Measurements from ENCODE around the gene MAGEA2B.
"Not testable (repeated sequence)": the region's sequence is repeated elsewhere in the genome, so short reads cannot be mapped to it uniquely, and the experiment has no call there.

DNA sequence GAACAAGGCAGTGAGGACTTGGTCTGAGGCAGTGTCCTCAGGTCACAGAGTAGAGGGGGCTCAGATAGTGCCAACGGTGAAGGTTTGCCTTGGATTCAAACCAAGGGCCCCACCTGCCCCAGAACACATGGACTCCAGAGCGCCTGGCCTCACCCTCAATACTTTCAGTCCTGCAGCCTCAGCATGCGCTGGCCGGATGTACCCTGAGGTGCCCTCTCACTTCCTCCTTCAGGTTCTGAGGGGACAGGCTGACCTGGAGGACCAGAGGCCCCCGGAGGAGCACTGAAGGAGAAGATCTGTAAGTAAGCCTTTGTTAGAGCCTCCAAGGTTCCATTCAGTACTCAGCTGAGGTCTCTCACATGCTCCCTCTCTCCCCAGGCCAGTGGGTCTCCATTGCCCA lies 14.0 kb upstream of the MAGEA2B start:
- TF ChIP-seq POLR2A (IDR thresholded peaks at IDR 0.05; ENCODE audit: low read length); GATA1 (IDR thresholded peaks at IDR 0.05; ENCODE audit: low read depth, low read length): not testable (repeated sequence)
